COLO668 (cell line): ENCODE data around the gene BNC2.
A peak's percentile ranks its signal among the peaks of the same experiment; 100 is the strongest.

ENCODE experiments used
- DNase-seq: peaks from one replicate; lab custom pipeline; 2025; ENCODE audit not compliant: unreplicated experiment; lab: John Stamatoyannopoulos, UW

BNC2 gene

DNA sequence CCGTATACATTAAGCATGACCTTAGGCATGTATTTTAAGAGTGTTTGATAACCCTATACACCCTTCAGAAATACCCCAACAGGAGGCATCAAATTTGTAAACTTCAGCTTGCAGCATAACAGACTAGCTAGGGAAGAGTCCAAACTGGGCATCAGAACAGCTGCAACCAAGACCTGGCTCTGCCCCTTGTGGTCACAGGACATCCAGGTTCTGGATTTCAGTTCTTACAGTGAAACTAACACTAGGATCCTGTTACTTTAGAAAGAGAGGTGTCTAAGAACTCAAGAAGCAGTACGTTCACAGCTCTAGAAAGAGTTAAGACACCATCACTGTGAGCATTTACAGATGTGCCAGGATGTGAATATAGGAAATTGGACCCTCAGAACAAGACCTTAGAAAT is 229.8 kb downstream of the BNC2 start:
- DNase-seq: no peak

DNA sequence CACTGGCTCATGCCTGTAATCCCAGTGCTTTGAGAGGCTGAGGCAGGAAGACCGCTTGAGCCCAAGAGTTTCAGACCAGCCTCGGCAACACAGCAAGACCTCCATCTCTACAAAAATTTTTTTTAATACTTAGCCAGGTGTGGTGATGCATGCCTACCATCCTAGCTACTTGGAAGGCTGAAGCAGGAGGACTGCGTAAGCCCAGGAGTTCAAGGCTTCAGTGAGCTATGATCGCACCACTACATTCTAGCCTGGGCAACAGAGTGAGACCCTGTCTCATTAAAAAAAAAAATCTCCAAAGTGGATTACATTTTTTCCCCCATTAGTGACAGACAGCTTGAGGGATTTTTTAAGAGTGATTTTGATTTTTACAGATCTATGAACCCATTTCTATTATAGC is 230.8 kb downstream of the BNC2 start:
- DNase-seq: no peak

DNA sequence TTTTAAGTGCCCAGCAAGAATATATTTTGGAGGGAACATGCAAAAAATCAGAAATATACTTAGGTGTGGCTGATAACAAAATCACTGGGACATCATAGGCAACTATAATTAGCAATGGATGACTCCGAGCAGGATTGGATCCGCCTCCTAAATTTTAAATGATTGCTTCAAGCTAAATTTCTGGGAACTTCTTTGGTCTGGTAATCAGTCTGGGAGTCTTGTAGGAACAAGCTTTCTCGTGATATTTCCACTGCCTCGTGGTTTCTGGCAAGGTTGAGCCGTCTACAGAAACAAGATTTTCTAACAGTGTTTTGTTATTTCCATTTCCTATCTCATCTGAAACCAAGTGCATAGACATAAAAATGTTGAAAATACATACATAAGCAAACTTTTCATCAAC is 232.6 kb downstream of the BNC2 start:
- no peak for DNase-seq

DNA sequence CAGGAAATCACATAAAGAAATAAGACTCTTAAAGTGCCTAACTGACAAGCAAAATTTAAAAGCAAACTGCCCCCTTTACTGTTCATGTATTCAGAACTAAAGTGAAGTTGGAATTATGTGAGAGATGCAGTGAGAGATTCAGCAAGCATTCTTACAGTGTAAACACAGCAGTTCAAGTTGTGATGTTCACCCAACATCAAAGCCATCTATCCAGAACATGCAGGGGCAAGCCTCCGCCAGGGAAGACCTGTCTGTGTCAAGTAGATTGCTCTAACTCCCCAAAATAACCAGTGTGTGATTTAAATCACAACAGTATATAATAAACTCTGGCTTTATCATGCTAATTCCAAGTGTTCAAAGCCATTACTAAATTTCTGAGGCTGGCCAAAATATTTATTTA is 233.3 kb downstream of the BNC2 start:
- no peak for DNase-seq

DNA sequence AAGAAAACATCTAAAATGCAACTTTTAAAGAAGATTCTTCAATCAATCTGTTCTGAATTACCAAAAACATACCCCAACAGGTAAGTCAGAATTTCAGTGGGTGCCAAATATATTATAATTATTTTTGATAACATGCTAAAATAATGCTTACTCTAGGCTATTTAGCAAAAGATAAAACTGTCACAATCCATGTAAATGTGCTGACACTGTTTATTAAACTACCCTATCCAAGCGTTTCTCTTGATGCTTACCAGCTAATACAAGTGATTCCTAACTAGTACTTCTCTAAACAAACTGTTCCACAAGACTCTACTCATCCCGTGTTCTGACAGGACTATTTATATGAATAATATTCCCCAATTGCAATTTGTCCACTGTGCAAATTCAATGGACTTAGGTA is 236.7 kb downstream of the BNC2 start:
- no peak for DNase-seq

DNA sequence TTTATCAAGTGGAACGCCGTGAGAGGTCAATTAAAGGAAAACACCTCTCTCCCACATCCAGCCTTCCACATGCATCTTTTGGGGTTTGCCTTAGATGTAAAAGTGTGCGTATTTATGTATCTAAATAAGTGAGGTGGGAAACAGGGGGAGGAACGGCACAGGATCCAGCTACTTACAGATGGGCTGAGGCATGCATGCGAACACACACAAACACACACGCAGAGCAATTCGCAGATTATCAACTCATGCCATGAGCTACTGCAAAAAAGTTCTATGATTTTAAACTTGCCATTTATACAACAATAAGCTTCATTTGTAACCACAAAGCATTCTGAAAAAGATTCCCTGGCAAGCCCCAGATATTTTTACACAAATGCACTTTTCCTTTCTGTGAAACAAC is 242.1 kb downstream of the BNC2 start:
- no peak for DNase-seq

DNA sequence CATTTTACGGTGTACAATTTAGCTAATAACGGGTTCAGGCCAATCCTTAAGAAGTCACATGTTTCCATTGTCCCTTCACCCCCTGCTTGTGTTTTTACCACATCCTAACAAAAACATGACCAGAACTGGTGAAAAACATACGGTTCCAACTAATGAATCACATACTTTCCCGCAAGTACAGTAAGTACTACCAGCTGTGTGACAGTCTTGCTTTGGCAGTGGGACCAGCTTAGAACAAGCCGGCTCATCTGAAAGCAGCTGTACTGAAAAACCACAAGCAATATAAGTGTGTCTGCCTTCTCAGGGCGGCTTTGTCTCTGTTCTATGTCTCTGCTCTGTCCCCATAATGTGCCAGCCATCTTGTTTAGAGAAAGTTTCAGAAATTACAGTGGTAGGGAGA is 242.5 kb downstream of the BNC2 start:
- no peak for DNase-seq

DNA sequence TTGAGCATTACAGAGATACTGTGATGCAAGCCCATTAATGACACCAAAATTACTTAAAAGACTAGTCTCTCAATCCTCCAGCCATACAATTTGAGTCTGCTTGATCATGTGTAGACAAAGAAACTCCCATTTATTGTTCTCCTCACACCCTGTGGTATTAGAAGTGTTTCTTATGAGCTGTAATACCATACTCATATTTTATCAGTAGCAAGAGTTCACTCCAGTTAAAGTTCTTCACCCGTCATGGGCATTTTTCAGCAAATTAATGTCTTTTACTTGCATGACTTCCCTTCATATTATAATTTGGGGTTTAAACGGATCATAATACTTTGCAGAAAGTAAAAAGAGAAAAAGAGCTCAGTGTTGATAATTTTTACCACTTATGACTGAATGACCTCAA is 242.9 kb downstream of the BNC2 start:
- DNase-seq: no peak

DNA sequence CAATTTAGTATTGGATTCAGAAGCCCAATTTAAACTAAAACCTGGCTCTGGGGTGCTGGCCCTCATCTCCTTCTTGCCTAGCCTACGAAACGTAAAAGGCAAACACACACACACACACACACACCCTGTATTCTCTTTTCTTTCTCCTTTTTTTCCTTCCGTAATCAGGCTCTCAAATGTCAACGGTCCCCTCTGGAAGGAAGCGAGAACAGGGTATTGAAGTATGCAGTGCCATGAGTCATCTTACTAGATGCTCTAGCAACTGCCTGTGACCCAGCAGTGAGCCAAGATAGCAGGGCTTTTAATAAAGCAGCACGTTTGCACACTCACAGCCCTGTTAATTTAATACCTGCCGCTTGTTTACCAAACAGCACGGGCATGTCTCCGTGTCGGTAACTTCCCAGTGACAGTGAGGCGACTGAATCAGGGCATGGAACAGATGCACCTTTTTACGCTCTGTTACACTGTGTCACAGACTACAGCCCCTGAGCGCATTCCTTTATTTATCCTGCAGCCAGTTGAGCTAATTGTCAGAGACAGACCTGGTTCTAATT is 243.8 kb downstream of the BNC2 start:
- peak; percentile 57 for DNase-seq

DNA sequence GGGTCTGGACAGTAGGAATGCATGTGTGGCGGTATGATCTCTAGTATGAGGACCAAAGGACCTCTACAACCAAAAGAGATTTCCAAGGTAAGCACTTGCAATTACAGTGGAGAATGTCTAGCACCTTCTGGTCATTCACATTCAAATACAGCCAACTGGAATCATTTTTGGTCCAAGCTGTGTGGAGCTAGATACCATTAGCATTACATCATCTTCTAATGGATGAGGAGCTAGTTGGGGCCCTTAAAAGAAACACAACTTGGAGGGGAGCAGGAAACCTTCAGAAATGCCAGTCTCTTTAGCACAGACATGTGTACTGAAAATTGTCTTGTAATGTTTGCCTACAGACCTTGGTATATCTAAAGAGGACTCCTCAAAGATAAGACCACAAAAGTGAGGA is 244.7 kb downstream of the BNC2 start:
- DNase-seq: no peak

DNA sequence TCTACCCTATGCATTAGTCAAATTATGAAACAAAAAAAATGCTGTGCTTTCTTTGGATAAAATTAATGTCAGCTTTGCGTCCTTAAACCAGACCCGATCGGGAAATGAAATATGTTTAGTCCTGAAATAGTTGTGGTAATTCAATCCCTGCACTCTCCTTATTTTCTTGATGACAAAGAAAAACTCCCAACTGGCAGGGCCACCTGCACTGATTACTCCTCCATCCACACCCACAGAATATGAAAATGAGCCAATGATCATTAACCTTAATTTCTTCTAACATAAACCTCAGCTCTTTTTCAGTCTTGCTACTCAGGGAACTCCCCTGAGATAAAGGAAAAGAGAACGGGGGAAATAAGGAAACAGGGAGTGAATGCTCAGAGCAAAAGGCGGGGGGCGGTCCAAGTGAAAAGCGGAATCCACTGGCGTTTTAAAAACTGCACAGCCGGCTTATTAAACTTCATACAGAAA is 245.3 kb downstream of the BNC2 start:
- DNase-seq: no peak

DNA sequence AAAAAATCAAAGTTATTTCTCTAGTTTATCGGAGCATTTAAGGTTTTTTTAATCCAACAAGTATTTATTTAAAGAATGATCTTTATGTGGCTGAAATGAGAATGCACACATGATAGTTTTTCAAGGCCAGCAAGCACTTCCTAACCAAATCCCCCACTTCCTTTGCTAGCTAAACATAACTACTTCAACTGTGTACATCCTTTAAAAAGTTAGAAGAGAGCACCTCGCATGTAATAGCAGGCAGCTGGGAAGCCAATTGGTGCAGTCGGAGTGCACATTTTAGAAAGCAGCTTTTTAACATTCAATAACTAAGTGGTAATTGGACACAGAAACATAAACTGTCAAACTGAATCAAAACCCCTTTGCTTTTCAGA is 245.7 kb downstream of the BNC2 start:
- no peak for DNase-seq

DNA sequence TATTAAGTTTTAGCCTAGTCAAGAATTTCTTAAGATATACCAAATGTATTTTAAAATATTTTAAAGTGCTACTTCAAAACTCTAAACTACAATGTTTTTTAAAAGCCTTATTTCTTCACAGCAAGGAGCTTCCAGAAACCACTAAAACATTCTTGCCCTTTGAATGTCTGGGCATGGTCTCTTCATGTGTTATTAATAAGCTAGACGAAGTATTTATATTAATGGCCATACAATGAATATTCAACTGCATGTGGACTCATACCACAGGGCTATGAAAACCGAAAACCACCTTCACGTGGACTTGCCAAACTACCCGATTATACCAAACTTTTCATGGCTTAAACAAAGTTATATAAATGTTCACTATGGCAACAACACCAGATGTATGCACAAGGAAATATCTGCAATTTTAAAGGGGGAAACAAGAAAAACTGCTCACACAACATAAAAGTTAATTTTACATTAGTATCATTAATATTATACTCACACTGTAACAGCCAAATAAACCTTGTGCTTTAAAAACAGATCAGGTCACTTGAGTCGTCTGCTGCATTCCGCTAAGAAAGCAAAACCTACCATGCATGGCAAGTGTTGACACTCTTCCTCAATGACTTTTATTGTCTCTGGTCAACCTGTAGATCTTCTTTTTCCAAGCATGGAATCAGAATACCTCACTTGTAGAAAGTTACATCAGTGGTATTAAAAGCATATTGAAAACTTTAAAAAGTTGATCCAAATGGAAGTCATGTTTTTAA is 246.3 kb downstream of the BNC2 start:
- DNase-seq: no peak

DNA sequence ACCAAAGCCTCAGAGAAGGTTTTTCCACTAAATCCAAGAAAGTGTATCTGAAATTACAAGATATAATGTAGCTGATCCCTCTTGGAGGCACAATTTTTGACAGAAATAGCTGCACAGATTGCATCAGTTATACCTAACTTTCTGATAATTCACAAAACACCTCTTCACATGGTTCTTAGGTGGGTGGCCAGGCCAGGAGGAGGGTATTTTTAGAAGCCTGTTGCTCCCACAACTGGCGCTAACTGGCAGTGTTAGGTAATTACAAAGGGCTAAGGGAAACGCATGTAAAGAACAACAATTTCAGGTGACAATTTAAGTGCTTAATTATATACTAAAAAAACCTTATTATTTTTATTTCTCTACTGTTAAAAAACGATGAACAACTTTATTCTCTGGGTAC is 247.9 kb downstream of the BNC2 start:
- no peak for DNase-seq

DNA sequence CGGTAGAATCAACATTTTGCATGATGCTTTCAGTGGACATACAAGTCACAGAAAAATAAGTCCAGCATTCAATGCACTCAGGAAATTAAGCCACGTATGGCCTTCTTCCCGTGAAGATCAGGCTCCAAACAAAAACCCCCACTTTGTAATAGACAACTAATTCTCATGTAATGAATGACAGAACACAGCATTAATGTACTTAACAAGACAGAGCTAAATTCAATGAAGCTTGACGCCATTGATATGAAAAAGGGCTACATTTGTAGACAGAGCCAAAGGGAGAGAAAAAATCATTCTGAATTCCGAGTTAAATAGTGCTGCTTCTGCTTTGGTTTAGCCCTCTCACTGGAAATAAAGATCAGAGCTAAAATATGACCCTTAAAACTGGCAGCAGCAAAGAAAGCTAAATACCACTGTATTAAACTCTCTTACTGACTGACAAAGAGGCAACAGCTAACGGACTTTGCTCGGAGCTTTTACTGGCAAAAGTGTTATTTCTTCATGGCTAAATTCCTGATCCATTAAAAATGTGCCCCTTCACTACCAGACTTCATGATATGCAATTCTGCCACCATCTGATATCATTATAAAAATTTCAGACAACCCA is 250.5 kb downstream of the BNC2 start:
- no peak for DNase-seq

DNA sequence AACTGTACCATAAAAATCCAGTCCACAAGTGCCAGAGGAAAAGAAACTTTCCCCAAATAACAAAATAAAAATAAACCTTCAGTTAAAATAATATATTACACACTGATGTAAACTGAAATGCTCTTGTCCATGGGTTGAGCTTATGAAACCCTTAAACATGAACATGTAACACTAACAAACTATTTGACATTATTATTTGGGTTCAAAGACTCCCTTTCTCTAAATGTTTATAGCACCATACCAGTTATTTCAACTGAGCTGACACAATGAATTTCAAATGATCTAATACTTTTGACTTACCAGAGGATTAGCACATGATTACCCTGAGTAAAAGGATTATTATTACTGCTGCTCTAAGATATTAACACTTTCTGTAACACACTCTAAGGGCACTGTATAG is 251.1 kb downstream of the BNC2 start:
- DNase-seq: no peak

DNA sequence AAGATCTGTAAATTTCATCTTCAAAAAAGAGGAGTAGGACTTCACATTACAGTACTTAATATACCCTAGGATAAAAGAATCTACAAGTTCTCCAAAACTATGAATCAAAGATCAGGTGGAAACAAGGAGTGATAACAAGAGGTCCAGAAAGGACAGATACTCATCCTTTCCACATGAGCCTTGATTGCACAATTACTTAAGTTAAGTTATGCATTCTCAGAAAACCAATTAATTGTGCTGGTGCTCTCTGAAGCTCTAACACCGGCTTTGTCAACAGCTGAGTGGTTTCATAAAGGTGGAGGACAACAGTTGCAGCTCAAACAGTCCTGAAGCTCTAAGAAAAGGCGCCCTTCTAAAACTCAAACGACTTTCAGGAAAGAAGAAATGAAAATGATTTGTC is 251.9 kb downstream of the BNC2 start:
- no peak for DNase-seq

DNA sequence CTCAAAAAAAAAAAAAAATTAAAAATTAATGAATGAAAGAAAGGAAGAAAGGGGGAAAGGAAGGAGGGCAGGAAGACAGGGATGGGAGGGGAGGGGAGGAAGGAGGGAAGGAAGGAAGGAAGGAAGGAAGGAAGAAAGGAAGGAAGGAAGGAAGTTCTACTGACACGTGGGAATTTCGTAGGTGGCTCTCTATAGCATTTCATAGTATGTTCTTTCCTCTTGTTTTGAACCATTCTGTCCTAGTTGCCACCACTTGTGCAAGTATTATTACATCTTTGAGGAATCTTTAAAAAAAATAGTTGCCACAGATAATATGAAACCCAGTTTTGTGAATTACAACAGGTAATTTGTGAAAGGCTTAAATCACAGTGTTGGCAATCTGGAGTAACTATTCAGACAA is 253.8 kb downstream of the BNC2 start:
- DNase-seq: no peak

DNA sequence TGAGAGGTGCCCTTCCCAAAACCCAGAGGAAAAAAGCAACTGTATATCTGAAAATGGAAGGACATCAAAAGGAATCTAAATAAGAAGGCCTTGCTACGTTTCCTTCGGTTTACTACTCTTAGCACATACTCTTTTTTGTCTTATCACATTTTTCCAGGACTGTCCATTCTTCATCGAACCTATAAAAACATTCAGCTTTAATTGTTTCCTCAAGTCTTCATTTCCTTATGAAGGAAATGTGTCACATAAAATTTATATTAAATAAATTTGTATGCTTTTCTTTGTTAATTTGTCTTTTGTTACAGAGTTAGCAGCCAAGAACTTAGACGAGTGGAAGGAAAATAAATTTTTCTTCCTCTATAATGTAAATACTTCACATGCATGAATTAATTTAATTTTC is 255.0 kb downstream of the BNC2 start:
- no peak for DNase-seq

DNA sequence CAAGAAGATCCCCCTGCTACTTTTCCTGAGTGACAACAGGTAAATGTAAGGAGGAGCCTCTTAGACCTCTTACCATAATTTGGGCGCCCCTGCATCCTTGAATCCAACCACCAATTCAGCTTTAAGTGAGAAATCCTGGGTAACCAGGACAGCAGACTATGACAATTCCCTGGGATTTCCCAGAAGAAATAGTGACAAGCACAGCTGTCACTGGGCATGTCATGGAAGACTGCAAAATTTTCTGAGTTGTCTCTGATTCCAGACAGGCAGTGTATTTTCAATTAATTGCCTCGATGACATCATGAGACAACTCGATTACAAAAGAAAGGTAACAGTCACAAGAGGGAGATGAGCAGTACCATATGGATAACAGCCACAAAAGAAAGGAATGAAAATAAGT is 256.9 kb downstream of the BNC2 start:
- DNase-seq: no peak

DNA sequence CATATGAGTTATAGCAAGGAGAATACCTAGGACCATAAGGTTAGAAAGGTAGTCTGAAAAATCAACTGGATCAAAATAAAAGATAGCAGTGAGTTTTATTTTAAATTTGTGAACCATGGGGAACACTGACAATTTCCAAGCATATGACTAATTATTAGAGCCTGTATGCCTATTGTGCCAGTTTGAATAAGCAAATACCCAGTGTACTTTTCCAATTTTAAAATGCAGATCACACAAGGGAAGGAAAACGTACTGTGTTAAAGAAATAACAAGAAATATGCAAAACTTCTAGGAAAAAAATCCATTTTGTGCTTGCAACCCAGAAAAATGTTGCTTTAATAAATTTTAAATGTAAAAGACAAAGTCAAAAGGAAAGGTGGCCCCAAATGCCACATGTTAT is 257.4 kb downstream of the BNC2 start:
- no peak for DNase-seq

DNA sequence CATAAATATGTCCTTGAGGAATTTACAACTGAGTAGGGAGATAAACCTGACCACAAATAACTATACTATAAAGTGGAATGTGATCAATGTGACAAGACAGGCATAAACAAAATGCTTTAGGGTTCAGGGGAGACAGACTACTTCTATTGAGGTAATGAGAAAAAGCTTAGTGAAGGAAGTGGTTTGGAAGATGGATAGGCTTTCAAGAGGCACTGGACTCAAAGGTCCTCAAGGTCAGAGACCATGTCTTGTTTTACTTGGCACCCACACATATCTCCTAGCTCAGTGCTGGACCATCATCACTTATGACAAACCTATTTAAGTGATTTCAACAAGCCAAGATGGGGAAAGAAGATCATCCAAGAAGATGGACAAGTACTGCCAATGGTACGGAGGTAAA is 257.8 kb downstream of the BNC2 start:
- DNase-seq: no peak

DNA sequence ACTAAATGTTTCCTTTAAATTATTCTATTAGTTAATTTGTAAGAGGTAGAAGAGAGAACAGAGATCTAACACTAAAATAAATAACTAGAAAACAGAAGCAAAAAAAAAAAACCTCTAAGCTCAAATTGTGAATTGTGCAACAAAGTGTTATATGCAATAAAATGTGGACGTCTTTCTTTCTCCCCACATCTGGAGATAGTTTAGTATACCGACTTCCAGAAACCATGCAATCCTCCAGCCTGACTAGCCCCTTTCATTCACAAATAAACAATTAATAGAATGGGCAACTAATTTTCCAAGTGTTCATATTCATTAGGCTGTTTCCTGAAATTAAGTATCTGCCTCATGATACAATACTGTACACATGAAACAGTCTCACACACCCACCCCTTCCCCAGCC is 258.5 kb downstream of the BNC2 start:
- no peak for DNase-seq
